Measurements from ENCODE around the gene OSBP2. TPM values are rescaled to one million over a fixed set of nuclear protein-coding genes. Genes with fewer than 3 reads are reported as not detected.
"Not testable (repeated sequence)": the region's sequence is repeated elsewhere in the genome, so short reads cannot be mapped to it uniquely, and the experiment has no call there.

The OSBP2 gene
- total and polyA plus RNA-seq, 2 experiments from 2014 or later = 2.1 to 2.9 TPM

GRCh38 chr22:30740007-30740406, 45.3 kb downstream of the OSBP2 start:
- not testable (repeated sequence) for H3K9me3 Mint-ChIP-seq; H3K27me3 Mint-ChIP-seq (ENCODE audit: insufficient read depth, low read depth, poor library complexity); H3K79me2 ChIP-seq (replicated peaks; ENCODE audit: insufficient read depth); H3F3A ChIP-seq (replicated peaks; ENCODE audit: low read depth); H3K36me3 ChIP-seq (ENCODE audit: insufficient read depth); H3K4me3 ChIP-seq; DNase-seq (ENCODE audit: low spot score); H3K27ac Mint-ChIP-seq; H3K9me2 ChIP-seq (ENCODE audit: insufficient read depth); ATAC-seq; H2AFZ ChIP-seq; H3K36me3 Mint-ChIP-seq (ENCODE audit: low read depth); H3K27me3 ChIP-seq (ENCODE audit: insufficient read depth); H3K4me3 Mint-ChIP-seq; H3K27ac ChIP-seq (ENCODE audit: low read depth); H4K20me1 ChIP-seq (replicated peaks; ENCODE audit: insufficient read depth)
- peak overlapping the region; percentile 67; the same call in 1 of the 2 replicates for H3K4me2 ChIP-seq
- peaks cover 15% of the 10 kb centered on the region for H3K4me1 Mint-ChIP-seq
- H3K4me1 ChIP-seq (ENCODE audit: insufficient read depth) = peaks cover 24% of the 10 kb centered on the region

GRCh38 chr22:30740511-30740910, 45.8 kb downstream of the OSBP2 start:
- H3F3A ChIP-seq (replicated peaks; ENCODE audit: low read depth); H3K27ac ChIP-seq (ENCODE audit: low read depth); H3K9me2 ChIP-seq (ENCODE audit: insufficient read depth); H3K27me3 ChIP-seq (ENCODE audit: insufficient read depth); H3K79me2 ChIP-seq (replicated peaks; ENCODE audit: insufficient read depth); H3K4me2 ChIP-seq; H3K4me3 ChIP-seq; H3K27me3 Mint-ChIP-seq (ENCODE audit: insufficient read depth, low read depth, poor library complexity); ATAC-seq; H3K36me3 ChIP-seq (ENCODE audit: insufficient read depth); H3K9me3 Mint-ChIP-seq; DNase-seq (ENCODE audit: low spot score); H3K27ac Mint-ChIP-seq; H3K36me3 Mint-ChIP-seq (ENCODE audit: low read depth); H2AFZ ChIP-seq; H4K20me1 ChIP-seq (replicated peaks; ENCODE audit: insufficient read depth); H3K4me3 Mint-ChIP-seq: not testable (repeated sequence)
- H3K4me1 ChIP-seq (ENCODE audit: insufficient read depth) = peaks cover 24% of the 10 kb centered on the region
- H3K4me1 Mint-ChIP-seq = peaks cover 15% of the 10 kb centered on the region

- no peak for ATAC-seq
- TF ChIP-seq JUNB (IDR thresholded peaks at IDR 0.05; ENCODE audit: unreplicated experiment) (no peak), STAT1 (IDR thresholded peaks at IDR 0.05; ENCODE audit: unreplicated experiment) (no peak), ZNF331 (CRISPR knock-in tag; IDR thresholded peaks at IDR 0.05; ENCODE audit: low read depth) (no peak), ZNF462 (CRISPR knock-in tag; IDR thresholded peaks at IDR 0.05) (no peak), EZH2 (IDR thresholded peaks at IDR 0.05; ENCODE audit: low read depth, unreplicated experiment) (no peak), ETS1 (IDR thresholded peaks at IDR 0.05) (no peak)
Observed at GRCh38 chr22:30742291-30743256, 47.9 kb downstream of the OSBP2 start.

More at GRCh38 chr22:30742291-30743256, 47.9 kb downstream of the OSBP2 start:
- Mint-ChIP-seq H3K9me3 (no peaks in the 10 kb centered on the region), H3K27ac (no peak overlapping the region), H3K36me3 (ENCODE audit: low read depth) (no peaks in the 10 kb centered on the region), H3K4me3 (no peak overlapping the region), H3K4me1 (peaks cover 15% of the 10 kb centered on the region), H3K27me3 (ENCODE audit: insufficient read depth, low read depth, poor library complexity) (peaks cover 7% of the 10 kb centered on the region)
- peaks cover 24% of the 10 kb centered on the region for H3K4me1 ChIP-seq (ENCODE audit: insufficient read depth)
- DNase-seq (ENCODE audit: low spot score) = no peak
- H4K20me1 ChIP-seq (replicated peaks; ENCODE audit: insufficient read depth) = no peaks in the 10 kb centered on the region; the same call in 1 of the 2 replicates
- no peaks in the 10 kb centered on the region for H3F3A ChIP-seq (replicated peaks; ENCODE audit: low read depth)
- no peaks in the 10 kb centered on the region for H3K9me2 ChIP-seq (ENCODE audit: insufficient read depth)
- H3K79me2 ChIP-seq (replicated peaks; ENCODE audit: insufficient read depth) = no peaks in the 10 kb centered on the region
- H3K36me3 ChIP-seq (ENCODE audit: insufficient read depth) = no peaks in the 10 kb centered on the region
- no peak overlapping the region for H3K4me3 ChIP-seq
- H3K27ac ChIP-seq (ENCODE audit: low read depth) = no peak overlapping the region
- H3K27me3 ChIP-seq (ENCODE audit: insufficient read depth) = no peaks in the 10 kb centered on the region
- H3K4me2 ChIP-seq = no peak overlapping the region
- no peak overlapping the region for H2AFZ ChIP-seq
